ENCODE results near the gene C1orf52. TPM values are rescaled to one million over a fixed set of nuclear protein-coding genes. Genes with fewer than 3 reads are reported as not detected.

Gene C1orf52
- total and polyA plus RNA-seq, 2 of the 13 experiments (the other 11 are each of a cell fraction or from before 2014, with no cell fraction given), result 19.4 to 27.4 TPM

DNA sequence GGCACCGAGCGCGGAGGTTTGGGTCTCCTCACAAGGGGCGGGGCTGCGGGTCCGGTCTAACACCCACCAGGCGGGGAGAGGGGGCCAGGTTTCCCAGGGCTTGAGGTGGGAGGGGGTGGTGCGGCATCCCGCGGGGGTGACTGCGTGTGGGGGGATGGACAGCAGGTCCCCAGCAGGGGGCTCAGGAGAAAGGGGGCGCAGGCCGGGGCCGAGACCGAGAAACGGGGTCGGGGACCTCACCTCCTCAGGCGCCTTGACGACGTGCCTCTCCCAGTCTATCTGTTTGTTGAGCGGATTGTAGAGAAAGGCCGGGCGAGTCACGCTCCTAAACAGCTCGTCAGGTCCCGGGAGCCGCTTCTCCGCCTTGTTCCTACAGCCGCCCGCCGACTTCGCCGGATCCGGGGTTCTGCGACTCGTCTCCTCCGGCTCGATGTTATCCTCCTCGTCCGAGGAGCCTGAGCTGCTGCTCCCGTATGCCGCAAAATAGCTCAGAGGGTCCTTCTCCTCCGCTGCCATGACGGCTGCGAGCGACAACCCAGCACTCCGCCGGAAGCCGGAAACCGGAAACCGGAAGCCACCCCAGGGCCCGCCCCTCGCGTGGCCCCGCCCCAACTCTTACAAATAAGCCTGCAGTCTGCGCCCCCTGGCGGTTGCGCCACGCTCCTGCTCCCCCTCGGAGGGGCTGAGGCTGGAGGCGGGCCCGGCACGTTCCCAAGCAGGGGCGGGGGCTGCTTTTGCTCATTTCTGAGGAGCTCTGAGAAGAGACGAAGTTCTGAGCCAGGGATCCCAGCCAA lies at the start of gene C1orf52 (continued):
- TF ChIP-seq ZNF792 (CRISPR knock-in tag; IDR thresholded peaks at IDR 0.05) (no peak), SNAI1 (CRISPR knock-in tag; IDR thresholded peaks at IDR 0.05; ENCODE audit: borderline replicate concordance) (no peak), ZNF83 (CRISPR knock-in tag; IDR thresholded peaks at IDR 0.05; ENCODE audit: borderline replicate concordance) (no peak), ZSCAN25 (CRISPR knock-in tag; IDR thresholded peaks at IDR 0.05) (no peak; the same call in 1 of the 2 replicates), ZNF160 (CRISPR knock-in tag; IDR thresholded peaks at IDR 0.05) (peak; percentile 58; the same call in 1 of the 2 replicates), ZZZ3 (CRISPR knock-in tag; IDR thresholded peaks at IDR 0.05; ENCODE audit: borderline replicate concordance) (no peak), SMYD3 (CRISPR knock-in tag; IDR thresholded peaks at IDR 0.05) (no peak), KLF11 (CRISPR knock-in tag; IDR thresholded peaks at IDR 0.05) (no peak), SMAD1 (CRISPR knock-in tag; IDR thresholded peaks at IDR 0.05; ENCODE audit: borderline replicate concordance, low read depth) (no peak), HNRNPL (IDR thresholded peaks at IDR 0.05; ENCODE audit: low read depth, low read length) (no peak), ZNF235 (CRISPR knock-in tag; IDR thresholded peaks at IDR 0.05; ENCODE audit: borderline replicate concordance) (no peak), ZNF230 (CRISPR knock-in tag; IDR thresholded peaks at IDR 0.05) (0 out of 2 replicates have a peak, but pooled peaks have one; percentile 16), ZNF557 (CRISPR knock-in tag; IDR thresholded peaks at IDR 0.05) (no peak), ZSCAN22 (CRISPR knock-in tag; IDR thresholded peaks at IDR 0.05) (no peak), ZNF660 (CRISPR knock-in tag; IDR thresholded peaks at IDR 0.05; ENCODE audit: borderline replicate concordance, low read depth) (no peak), ZNF563 (CRISPR knock-in tag; IDR thresholded peaks at IDR 0.05) (no peak), ZNF101 (CRISPR knock-in tag; IDR thresholded peaks at IDR 0.05; ENCODE audit: borderline replicate concordance, low read depth) (no peak), CCDC6 (CRISPR knock-in tag; IDR thresholded peaks at IDR 0.05) (no peak)
- TF ChIP-seq, protein P1, sequence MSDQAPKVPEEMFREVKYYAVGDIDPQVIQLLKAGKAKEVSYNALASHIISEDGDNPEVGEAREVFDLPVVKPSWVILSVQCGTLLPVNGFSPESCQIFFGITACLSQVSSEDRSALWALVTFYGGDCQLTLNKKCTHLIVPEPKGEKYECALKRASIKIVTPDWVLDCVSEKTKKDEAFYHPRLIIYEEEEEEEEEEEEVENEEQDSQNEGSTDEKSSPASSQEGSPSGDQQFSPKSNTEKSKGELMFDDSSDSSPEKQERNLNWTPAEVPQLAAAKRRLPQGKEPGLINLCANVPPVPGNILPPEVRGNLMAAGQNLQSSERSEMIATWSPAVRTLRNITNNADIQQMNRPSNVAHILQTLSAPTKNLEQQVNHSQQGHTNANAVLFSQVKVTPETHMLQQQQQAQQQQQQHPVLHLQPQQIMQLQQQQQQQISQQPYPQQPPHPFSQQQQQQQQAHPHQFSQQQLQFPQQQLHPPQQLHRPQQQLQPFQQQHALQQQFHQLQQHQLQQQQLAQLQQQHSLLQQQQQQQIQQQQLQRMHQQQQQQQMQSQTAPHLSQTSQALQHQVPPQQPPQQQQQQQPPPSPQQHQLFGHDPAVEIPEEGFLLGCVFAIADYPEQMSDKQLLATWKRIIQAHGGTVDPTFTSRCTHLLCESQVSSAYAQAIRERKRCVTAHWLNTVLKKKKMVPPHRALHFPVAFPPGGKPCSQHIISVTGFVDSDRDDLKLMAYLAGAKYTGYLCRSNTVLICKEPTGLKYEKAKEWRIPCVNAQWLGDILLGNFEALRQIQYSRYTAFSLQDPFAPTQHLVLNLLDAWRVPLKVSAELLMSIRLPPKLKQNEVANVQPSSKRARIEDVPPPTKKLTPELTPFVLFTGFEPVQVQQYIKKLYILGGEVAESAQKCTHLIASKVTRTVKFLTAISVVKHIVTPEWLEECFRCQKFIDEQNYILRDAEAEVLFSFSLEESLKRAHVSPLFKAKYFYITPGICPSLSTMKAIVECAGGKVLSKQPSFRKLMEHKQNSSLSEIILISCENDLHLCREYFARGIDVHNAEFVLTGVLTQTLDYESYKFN (CRISPR knock-in tag; conservative IDR thresholded peaks at IDR 0.05), result peak; percentile 24; the same call in 1 of the 2 replicates
- TF ChIP-seq, protein P2, sequence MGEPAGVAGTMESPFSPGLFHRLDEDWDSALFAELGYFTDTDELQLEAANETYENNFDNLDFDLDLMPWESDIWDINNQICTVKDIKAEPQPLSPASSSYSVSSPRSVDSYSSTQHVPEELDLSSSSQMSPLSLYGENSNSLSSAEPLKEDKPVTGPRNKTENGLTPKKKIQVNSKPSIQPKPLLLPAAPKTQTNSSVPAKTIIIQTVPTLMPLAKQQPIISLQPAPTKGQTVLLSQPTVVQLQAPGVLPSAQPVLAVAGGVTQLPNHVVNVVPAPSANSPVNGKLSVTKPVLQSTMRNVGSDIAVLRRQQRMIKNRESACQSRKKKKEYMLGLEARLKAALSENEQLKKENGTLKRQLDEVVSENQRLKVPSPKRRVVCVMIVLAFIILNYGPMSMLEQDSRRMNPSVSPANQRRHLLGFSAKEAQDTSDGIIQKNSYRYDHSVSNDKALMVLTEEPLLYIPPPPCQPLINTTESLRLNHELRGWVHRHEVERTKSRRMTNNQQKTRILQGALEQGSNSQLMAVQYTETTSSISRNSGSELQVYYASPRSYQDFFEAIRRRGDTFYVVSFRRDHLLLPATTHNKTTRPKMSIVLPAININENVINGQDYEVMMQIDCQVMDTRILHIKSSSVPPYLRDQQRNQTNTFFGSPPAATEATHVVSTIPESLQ (CRISPR knock-in tag; conservative IDR thresholded peaks at IDR 0.05), result 0 out of 2 replicates have a peak, but pooled peaks have one; percentile 34
- TF ChIP-seq, protein P3, sequence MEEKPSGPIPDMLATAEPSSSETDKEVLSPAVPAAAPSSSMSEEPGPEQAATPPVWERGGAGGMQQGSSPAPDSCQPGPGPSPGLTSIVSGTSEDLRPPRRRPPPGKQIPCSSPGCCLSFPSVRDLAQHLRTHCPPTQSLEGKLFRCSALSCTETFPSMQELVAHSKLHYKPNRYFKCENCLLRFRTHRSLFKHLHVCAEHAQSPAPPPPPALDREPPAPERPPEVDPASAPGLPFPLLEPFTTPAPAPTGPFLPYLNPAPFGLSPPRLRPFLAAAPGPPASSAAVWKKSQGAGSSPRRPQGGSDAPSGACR (CRISPR knock-in tag; IDR thresholded peaks at IDR 0.05), result no peak
- TF ChIP-seq, protein P4, sequence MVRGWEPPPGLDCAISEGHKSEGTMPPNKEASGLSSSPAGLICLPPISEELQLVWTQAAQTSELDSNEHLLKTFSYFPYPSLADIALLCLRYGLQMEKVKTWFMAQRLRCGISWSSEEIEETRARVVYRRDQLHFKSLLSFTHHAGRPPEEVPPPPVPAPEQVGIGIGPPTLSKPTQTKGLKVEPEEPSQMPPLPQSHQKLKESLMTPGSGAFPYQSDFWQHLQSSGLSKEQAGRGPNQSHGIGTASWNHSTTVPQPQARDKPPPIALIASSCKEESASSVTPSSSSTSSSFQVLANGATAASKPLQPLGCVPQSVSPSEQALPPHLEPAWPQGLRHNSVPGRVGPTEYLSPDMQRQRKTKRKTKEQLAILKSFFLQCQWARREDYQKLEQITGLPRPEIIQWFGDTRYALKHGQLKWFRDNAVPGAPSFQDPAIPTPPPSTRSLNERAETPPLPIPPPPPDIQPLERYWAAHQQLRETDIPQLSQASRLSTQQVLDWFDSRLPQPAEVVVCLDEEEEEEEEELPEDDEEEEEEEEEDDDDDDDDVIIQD (CRISPR knock-in tag; IDR thresholded peaks at IDR 0.05; ENCODE audit: low read depth), result peak; percentile 34; the same call in 1 of the 2 replicates

Data from HepG2 (cell line).